Keratinocyte (primary cell): ENCODE measurements around the gene SERP2.

Source experiments
- EZH2 ChIP-seq: IDR thresholded peaks from one replicate; pipeline ENCODE4 v1.6.1; 2012; ENCODE audit warnings: inconsistent platforms, mild to moderate bottlenecking, low read length, moderate library complexity
- TF ChIP-seq, protein P1 (sequence below), 3 experiments: IDR thresholded peaks in 1 of 3; conservative IDR thresholded peaks in 1 of 3; optimal IDR thresholded peaks in 1 of 3; 2 replicates in 2 of 3; 3 replicates in 1 of 3; pipeline versions ENCODE3 to v1.5.1; 2011; ENCODE audit warnings: low read length in 3 of 3, mild to moderate bottlenecking in 3 of 3, moderate library complexity in 2 of 3, control low read depth in 1 of 3, inconsistent platforms in 1 of 3; ENCODE audit not compliant: insufficient read depth in 2 of 3; ENCODE audit errors: extremely low read depth in 1 of 3

DNA sequence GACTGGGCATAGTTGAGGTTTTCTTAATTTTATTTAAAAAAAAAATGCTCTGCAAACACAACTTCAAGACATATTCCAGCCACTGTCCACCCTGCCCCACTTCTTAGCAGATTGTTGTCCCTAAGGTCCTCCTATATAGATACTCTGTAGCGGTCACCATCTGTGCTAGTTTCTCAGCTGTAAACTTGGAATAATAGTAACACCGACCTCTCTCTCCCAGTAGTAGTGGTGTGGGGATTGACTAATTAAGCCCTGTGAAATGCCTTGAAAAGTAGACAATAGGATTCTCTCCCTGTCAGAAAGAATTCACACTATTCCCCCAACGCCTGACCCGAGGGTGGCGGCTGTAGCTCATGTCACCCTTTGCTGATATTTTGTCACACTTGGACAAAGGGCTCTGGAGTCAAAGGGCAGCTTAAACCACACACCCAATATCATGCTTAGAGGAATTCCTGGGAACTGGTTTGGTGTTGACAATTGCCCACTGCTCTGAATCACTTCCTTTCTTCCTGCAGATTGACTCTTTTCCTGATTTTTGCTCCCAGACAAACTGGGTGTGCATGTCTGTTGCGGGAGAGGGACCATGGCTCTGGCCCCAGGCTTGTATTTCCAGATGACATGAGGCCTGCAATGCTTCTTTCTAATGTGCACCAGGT, 9.2 kb upstream of the SERP2 start:
- TF ChIP-seq, protein P1, sequence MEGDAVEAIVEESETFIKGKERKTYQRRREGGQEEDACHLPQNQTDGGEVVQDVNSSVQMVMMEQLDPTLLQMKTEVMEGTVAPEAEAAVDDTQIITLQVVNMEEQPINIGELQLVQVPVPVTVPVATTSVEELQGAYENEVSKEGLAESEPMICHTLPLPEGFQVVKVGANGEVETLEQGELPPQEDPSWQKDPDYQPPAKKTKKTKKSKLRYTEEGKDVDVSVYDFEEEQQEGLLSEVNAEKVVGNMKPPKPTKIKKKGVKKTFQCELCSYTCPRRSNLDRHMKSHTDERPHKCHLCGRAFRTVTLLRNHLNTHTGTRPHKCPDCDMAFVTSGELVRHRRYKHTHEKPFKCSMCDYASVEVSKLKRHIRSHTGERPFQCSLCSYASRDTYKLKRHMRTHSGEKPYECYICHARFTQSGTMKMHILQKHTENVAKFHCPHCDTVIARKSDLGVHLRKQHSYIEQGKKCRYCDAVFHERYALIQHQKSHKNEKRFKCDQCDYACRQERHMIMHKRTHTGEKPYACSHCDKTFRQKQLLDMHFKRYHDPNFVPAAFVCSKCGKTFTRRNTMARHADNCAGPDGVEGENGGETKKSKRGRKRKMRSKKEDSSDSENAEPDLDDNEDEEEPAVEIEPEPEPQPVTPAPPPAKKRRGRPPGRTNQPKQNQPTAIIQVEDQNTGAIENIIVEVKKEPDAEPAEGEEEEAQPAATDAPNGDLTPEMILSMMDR (optimal IDR thresholded peaks at IDR 0.05 in 1 of 3, IDR thresholded peaks at IDR 0.05 in 1 of 3, conservative IDR thresholded peaks at IDR 0.05 in 1 of 3; ENCODE audit: extremely low read depth in 1 of 3, insufficient read depth in 2 of 3, low read length in 3 of 3), result no peak
- TF ChIP-seq EZH2, result no peak
